Stimulated activated naive CD8-positive, alpha-beta T cell treated with anti-CD3 and anti-CD28 coated beads, Interleukin-15, amount 100 ng/mL, for 72 hours (primary cell): ENCODE results near the gene EIF1.
A peak's percentile ranks its signal among the peaks of the same experiment; 100 is the strongest.
"Not testable (repeated sequence)": the region's sequence is repeated elsewhere in the genome, so short reads cannot be mapped to it uniquely, and the experiment has no call there.

ENCODE experiments used
- ATAC-seq: fragments of 150-1000 bp; cut with Tn5 transposase; 2 replicates; pipeline ENCODE4 v1.10.0; 2021; ENCODE audit warnings: mild to moderate bottlenecking, moderate library complexity
- DNase-seq, 2 donors: peaks; one replicate each; pipeline ENCODE4 v3.0.0; 2021 to 2022
- H3K27ac Mint-ChIP-seq, 2 donors: one replicate each; pipeline ENCODE4 v1.8.0; 2022; ENCODE audit warnings: mild to moderate bottlenecking in 2 of 2, mixed read lengths in 2 of 2, moderate library complexity in 2 of 2
- H3K27me3 Mint-ChIP-seq: one replicate; pipeline ENCODE4 v1.8.0; 2022; ENCODE audit warnings: mixed read lengths
- H3K4me1 Mint-ChIP-seq: one replicate; pipeline ENCODE4 v1.8.0; 2022; ENCODE audit warnings: mild to moderate bottlenecking, mixed read lengths
- H3K4me3 Mint-ChIP-seq, 2 donors: one replicate each; pipeline ENCODE4 v1.8.0; 2022; ENCODE audit warnings: mild to moderate bottlenecking in 2 of 2, mixed read lengths in 2 of 2, moderate library complexity in 1 of 2
- H3K9me3 Mint-ChIP-seq, 2 donors: one replicate each; pipeline ENCODE4 v1.8.0; 2022; ENCODE audit warnings: mixed read lengths in 2 of 2

EIF1 gene

GRCh38 chr17:41688641-41689496, at the start of gene EIF1:
Gene EIF1, plus strand, starts transcription at chr17:41688885. Its CDS starts 154 bp downstream, at chr17:41689039.
- Mint-ChIP-seq H3K4me1 (peaks cover 65% of the 10 kb centered on the region), H3K9me3 (no peaks in the 10 kb centered on the region), H3K27me3 (no peaks in the 10 kb centered on the region), H3K4me3 (peak within 1 kb of the TSS; percentile 98 to 100), H3K27ac (peak within 1 kb of the TSS; percentile 100)
- ATAC-seq (peak; percentile 78), DNase-seq (peak; percentile 100)

- Mint-ChIP-seq H3K27ac (no peak overlapping the region), H3K4me3 (no peak overlapping the region), H3K9me3 (no peaks in the 10 kb centered on the region), H3K27me3 (peaks cover 8% of the 10 kb centered on the region), H3K4me1 (no peaks in the 10 kb centered on the region)
- ATAC-seq, result no peak
- DNase-seq, result no peak
Measured at GRCh38 chr17:41638941-41639340, 49.7 kb upstream of the EIF1 start.

- DNase-seq, result no peak
- no peak overlapping the region for H3K4me3 Mint-ChIP-seq
- no peak for ATAC-seq
- H3K9me3 Mint-ChIP-seq, result no peaks in the 10 kb centered on the region
- peaks cover 8% of the 10 kb centered on the region for H3K27me3 Mint-ChIP-seq
- H3K27ac Mint-ChIP-seq, result peak overlapping the region in 1 of 2 donors; percentile 77
- no peaks in the 10 kb centered on the region for H3K4me1 Mint-ChIP-seq
Measured at GRCh38 chr17:41639492-41640473, 48.9 kb upstream of the EIF1 start.

GRCh38 chr17:41640596-41640995, 48.1 kb upstream of the EIF1 start:
- DNase-seq, H3K4me1 Mint-ChIP-seq, H3K27me3 Mint-ChIP-seq, H3K9me3 Mint-ChIP-seq, H3K4me3 Mint-ChIP-seq, ATAC-seq: not testable (repeated sequence)
- H3K27ac Mint-ChIP-seq, result peak overlapping the region in 1 of 2 donors; percentile 59

GRCh38 chr17:41642252-41643156, 46.2 kb upstream of the EIF1 start:
- no peak overlapping the region for H3K27ac Mint-ChIP-seq
- ATAC-seq (no peak), DNase-seq (no peak)
- H3K4me1 Mint-ChIP-seq, result no peaks in the 10 kb centered on the region
- no peaks in the 10 kb centered on the region for H3K9me3 Mint-ChIP-seq
- peaks cover 8% of the 10 kb centered on the region for H3K27me3 Mint-ChIP-seq
- no peak overlapping the region for H3K4me3 Mint-ChIP-seq

GRCh38 chr17:41647038-41647813, 41.5 kb upstream of the EIF1 start:
- H3K4me3 Mint-ChIP-seq, result no peak overlapping the region
- ATAC-seq, result no peak
- no peaks in the 10 kb centered on the region for H3K27me3 Mint-ChIP-seq
- no peak for DNase-seq
- peaks cover 10% of the 10 kb centered on the region for H3K4me1 Mint-ChIP-seq
- no peak overlapping the region for H3K27ac Mint-ChIP-seq
- H3K9me3 Mint-ChIP-seq, result no peaks in the 10 kb centered on the region

- no peaks in the 10 kb centered on the region for H3K9me3 Mint-ChIP-seq
- no peak overlapping the region for H3K27ac Mint-ChIP-seq
- H3K27me3 Mint-ChIP-seq, result no peaks in the 10 kb centered on the region
- H3K4me1 Mint-ChIP-seq, result peaks cover 10% of the 10 kb centered on the region
- peak overlapping the region; percentile 72 to 76 for H3K4me3 Mint-ChIP-seq
- DNase-seq (peak; percentile 85 to 88), ATAC-seq (peak; percentile 85)
Measured at GRCh38 chr17:41647940-41648410, 40.7 kb upstream of the EIF1 start.

- DNase-seq (peak; percentile 83 to 87), ATAC-seq (peak; percentile 89)
- no peaks in the 10 kb centered on the region for H3K9me3 Mint-ChIP-seq
- H3K27ac Mint-ChIP-seq, result peak overlapping the region in 1 of 2 donors; percentile 91
- peaks cover 10% of the 10 kb centered on the region for H3K4me1 Mint-ChIP-seq
- peak overlapping the region; percentile 72 to 76 for H3K4me3 Mint-ChIP-seq
- H3K27me3 Mint-ChIP-seq, result no peaks in the 10 kb centered on the region
Measured at GRCh38 chr17:41648411-41649195, 40.1 kb upstream of the EIF1 start.

GRCh38 chr17:41649923-41650519, 38.7 kb upstream of the EIF1 start:
- ATAC-seq (no peak), DNase-seq (no peak)
- Mint-ChIP-seq H3K27me3 (no peaks in the 10 kb centered on the region), H3K4me3 (no peak overlapping the region), H3K4me1 (peaks cover 10% of the 10 kb centered on the region), H3K27ac (no peak overlapping the region), H3K9me3 (no peaks in the 10 kb centered on the region)

GRCh38 chr17:41650794-41651624, 37.7 kb upstream of the EIF1 start:
- H3K27ac Mint-ChIP-seq, result no peak overlapping the region
- ATAC-seq, result no peak
- DNase-seq, result no peak
- H3K27me3 Mint-ChIP-seq, result no peaks in the 10 kb centered on the region
- no peaks in the 10 kb centered on the region for H3K9me3 Mint-ChIP-seq
- H3K4me3 Mint-ChIP-seq, result no peak overlapping the region
- peaks cover 10% of the 10 kb centered on the region for H3K4me1 Mint-ChIP-seq

- no peaks in the 10 kb centered on the region for H3K9me3 Mint-ChIP-seq
- no peak overlapping the region for H3K4me3 Mint-ChIP-seq
- H3K27me3 Mint-ChIP-seq, result no peaks in the 10 kb centered on the region
- no peak overlapping the region for H3K27ac Mint-ChIP-seq
- DNase-seq (no peak), ATAC-seq (no peak)
- H3K4me1 Mint-ChIP-seq, result peaks cover 10% of the 10 kb centered on the region
Measured at GRCh38 chr17:41651625-41652460, 36.8 kb upstream of the EIF1 start.

- peaks cover 15% of the 10 kb centered on the region for H3K4me1 Mint-ChIP-seq
- peaks cover 2% of the 10 kb centered on the region for H3K27me3 Mint-ChIP-seq
- no peak overlapping the region for H3K4me3 Mint-ChIP-seq
- ATAC-seq (no peak), DNase-seq (no peak)
- no peak overlapping the region for H3K27ac Mint-ChIP-seq
- H3K9me3 Mint-ChIP-seq, result no peaks in the 10 kb centered on the region
Measured at GRCh38 chr17:41652461-41652970, 36.2 kb upstream of the EIF1 start.
